GM19455 (cell line): ENCODE data around the gene PTGES3L.
"Not testable (repeated sequence)": the region's sequence is repeated elsewhere in the genome, so short reads cannot be mapped to it uniquely, and the experiment has no call there.

Experiments
- ATAC-seq: cut with Tn5 transposase; IDR thresholded peaks from one replicate; pipeline ENCODE4 v1.9.1; 2021; ENCODE audit not compliant: unreplicated experiment

The PTGES3L gene

GRCh38 chr17:43014649-43015542 is 35.0 kb upstream of the PTGES3L start:
- no peak for ATAC-seq

GRCh38 chr17:43014020-43014648 is 34.3 kb upstream of the PTGES3L start:
- no peak for ATAC-seq

DNA sequence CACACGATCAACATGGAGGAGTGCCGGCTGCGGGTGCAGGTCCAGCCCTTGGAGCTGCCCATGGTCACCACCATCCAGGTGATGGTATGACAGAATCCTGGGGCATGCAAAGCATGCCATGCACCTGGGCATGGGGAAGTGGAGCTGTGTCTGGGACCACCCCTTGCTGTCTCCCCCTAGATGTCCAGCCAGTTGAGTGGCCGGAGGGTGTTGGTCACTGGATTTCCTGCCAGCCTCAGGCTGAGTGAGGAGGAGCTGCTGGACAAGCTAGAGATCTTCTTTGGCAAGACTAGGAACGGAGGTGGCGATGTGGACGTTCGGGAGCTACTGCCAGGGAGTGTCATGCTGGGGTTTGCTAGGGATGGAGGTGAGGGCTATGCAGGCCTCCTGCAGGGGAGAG is 33.4 kb upstream of the PTGES3L start:
- no peak for ATAC-seq

- ATAC-seq, result no peak
These were observed 32.0 kb upstream of the PTGES3L start for GRCh38 chr17:43011728-43012472.

DNA sequence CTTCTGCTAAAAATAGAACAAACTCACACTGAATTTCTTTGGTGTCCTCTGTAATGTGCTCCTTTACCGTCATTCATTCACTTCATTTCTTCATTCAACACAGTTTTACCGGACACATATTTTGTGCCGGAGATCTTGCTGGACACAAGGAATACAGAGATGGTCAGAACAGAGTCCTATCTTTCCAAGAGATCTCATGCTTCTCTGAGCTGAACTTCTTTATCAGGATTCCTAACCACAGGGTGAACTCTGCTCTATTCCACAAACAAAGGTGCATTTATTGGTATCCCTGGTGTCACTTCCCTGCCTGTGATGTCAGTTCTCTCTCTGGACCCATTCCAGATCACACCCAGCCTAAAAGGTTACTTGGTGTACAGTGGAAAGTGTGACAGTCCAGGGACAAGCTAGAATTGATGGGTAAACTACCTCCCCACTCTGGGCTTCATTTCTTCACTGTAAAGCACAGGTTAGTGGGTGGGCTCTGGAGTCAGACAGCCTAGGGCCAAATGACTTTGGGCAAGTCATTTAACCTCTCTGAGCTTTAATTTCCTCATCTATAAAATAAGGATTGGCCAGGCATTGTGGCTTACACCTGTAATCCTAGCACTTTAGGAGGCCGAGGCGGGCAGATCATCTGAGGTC is 30.9 kb upstream of the PTGES3L start:
- ATAC-seq, result no peak

DNA sequence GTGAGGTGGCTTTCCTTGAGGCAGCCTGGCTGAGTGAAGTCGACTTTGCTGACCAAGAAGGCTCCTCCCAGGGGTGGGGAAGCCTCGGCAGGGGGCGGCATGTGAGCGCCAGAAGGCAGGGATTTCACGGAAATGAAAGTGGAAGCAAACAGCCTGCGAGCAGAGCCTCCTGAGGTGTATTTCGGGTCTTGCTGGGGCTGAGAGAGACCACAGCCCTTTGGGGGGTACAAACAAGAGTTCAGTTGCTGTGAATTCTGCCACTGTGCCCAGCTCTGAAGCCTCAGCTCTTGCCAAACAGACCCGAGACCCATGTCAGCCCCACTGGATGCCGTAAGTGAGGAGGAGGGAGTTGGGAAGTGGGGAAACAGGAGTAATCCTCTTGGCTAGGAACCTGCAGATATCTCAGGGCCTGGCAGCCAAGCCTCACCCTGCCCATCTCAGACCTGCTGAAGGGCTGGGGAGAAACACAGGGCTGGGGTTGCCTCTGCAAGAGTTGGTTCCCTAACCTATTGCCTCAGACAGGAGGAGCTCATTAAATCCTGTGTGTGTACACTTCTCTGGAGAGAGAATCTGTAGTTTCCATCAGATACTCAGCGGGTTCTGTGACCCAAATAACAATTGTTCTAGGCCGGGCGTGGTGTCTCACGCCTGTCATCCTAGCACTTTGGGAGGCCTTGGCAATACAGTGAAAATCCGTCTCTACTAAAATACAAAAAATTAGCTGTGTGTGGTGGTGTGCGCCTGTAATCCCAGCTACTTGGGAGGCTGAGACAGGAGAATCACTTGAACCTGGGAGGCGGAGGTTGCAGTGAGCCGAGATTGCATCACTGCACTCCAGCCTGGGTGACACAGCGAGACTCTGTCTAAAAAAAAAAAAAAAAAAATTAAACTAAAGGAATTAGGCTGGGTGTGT is 27.0 kb upstream of the PTGES3L start, which contains the start of gene IFI35:
IFI35 (plus strand) TSS at position 146 of the 913 bp plus-strand sequence; CDS start at position 310, 164 bp downstream.
- ATAC-seq, result peak; percentile 63

DNA sequence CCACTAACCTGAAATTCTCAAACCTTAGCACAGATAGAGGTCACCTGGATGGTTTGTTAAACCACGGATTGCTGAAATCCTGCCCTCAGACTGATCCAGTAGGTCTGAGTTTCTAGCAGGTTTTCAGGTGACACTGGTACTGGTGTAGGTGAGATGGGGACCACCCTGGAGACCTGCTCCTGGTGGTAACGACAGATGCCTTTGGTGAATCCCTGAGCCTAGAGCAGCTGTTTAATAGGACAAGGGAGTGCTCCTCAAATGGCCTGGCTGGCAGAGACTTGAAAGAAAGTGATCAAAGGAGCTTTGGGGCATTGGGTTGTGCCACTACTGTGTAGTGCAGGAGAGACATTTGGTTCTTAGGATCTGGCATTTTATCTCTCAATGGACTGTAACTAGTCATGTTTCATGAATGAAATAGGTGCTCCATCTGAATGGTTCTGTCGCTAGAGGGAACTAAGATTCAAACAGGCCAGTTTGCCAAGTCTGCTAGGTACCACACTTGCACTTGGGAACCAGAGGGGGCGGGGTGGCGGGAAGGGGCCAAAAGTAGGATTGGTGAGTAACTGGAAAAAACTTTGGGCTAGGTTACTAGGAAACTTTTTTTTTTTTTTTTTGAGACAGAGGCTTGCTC is 23.8 kb upstream of the PTGES3L start:
- ATAC-seq, result no peak

GRCh38 chr17:43000894-43001293 is 21.0 kb upstream of the PTGES3L start:
- ATAC-seq, result not testable (repeated sequence)

- ATAC-seq, result no peak
These were observed 19.2 kb upstream of the PTGES3L start for GRCh38 chr17:42999003-42999525.

- peak; percentile 87 for ATAC-seq
These were observed 18.4 kb upstream of the PTGES3L start, which contains the start of gene RPL27 for GRCh38 chr17:42997984-42998938. TSS of gene RPL27 (plus strand) at chr17:42998419. CDS start at chr17:42998751, 332 bp downstream.

DNA sequence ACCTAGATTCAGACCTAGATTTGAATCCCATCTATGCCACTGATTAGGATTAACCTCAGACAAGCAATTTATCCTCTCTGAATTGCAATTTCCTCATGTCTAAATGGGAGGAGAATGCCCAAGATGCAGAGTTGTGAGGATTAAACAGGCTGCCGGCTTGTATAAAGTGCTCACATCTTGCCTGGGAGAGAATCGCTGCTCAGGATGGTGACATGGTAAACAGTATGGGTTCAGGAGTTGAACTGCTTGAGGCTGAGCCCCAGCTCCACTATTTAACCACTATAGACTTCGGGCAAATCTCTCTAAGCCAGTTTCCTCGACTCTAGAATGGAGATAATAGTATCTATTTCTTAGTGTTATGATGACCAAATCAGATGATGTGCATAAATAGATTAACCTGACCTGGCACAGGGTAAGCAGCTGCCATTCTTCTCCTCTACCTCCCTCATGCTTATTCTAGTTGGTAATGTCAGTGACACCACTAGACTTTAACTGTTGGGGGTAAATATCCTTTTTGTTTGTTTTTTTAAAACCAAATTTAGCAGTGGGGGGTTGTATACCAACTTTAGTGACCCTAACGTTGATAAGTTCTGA is 17.6 kb upstream of the PTGES3L start:
- ATAC-seq, result no peak

DNA sequence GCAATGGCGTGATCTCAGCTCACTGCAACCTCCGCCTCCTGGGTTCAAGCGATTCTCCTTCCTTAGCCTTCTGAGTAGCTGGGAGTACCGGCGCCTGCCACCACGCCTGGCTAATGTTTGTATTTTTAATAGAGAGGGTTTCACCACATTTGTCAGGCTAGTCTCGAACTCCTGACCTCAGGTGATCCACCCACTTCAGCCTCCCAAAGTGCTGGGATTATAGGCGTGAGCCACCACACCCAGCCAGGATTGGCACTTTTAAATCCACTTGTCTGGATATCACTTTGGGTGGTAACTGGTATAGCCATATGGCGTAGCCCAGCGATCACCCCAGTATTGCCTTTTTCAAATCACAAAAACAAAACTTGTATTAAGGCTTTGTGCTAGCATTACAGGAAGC is 14.0 kb upstream of the PTGES3L start:
- ATAC-seq, result not testable (repeated sequence)

DNA sequence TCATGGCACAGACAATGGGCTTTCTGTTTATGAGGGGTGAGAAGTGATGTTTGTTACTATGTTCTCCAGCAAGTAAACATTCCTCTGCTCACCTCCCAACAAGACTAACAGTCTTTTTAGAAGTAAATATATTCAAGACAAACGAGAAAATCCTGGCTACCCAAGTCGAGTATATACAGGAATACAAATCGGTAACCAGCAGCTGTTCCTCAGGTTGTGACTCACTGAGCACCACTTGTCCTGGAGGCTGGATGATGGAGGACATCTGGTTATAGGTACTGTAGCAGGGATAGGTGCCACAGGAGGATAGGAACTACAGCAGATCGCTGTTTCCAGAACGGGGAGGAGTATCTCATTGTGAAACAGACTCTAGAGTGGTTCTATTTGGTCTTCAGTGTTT is 13.0 kb upstream of the PTGES3L start:
- no peak for ATAC-seq

DNA sequence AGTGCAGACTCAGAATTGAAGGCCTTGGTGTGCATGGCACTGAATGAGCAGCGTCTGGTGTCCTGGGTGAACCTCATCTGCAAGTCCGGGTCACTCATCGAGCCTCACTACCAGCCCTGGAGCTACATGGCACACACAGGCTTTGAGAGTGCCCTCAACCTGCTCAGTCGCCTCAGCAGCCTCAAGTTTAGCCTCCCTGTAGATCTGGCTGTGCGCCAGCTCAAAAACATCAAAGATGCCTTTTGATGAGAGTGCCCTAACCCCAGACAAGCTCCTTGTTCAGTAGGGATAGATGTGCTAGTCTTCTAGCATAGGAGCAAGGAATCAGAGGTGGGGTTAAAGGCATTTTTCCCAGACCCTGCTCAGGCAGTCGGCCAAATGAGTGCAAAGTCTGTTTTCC is 11.6 kb upstream of the PTGES3L start:
- no peak for ATAC-seq

DNA sequence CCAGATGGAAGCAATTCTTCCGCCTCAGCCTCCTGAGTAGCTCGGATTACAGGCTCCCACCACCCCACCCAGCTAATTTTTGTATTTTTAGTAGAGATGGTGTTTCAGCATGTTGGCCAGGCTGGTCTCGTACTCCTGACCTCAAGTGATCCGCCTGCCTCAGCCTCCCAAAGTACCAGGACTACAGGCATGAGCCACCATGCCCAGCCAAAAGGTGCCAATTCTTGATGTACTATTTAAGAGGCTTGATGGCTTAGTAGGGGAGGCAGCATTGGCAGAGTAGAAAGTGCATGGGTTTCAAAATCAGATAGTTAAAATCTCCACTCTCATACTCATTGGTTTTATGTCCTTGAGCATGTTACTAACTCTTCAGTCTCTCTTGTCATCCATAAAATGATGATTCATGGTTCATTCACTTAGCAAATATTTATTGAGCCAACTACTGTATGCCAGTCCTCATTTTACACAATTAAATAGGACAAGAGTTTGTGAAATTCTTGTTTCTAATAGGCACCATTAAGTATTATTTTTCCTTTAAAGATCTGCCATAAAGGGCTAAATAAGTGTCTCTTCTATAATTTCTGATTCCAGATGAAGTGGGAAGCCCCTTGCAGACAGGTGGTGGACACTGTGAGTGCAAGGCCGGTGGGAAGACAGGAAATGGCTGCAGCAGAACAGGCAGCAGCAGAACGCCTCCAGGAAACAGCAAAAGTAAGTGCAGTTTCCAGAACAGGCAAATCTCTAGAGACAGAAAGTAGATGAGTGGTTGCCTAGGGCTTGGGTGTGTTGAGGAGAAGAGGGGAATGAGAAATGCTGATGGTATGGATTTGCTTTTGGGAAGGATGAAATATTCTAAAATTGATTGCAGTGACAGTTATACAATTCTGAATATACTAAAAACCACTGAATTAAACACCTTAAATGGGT is 10.1 kb upstream of the PTGES3L start:
- ATAC-seq, result no peak

DNA sequence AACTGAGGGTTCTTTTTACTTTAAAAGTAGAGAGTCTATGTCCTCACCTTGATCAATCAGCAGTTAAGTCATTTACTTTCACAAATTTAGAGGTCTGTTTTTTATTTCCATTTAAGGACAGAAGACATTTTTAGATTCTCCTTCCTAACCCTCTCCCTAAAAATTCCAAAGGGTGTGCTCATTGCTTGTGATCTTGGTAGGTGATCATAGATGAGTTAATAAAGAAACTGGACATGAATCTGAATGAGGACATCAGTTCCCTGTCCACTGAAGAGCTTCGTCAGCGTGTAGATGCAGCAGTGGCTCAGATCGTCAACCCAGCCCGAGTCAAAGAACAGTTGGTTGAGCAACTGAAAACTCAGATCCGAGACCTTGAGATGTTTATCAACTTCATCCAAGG is 9.3 kb upstream of the PTGES3L start:
- ATAC-seq, result no peak

DNA sequence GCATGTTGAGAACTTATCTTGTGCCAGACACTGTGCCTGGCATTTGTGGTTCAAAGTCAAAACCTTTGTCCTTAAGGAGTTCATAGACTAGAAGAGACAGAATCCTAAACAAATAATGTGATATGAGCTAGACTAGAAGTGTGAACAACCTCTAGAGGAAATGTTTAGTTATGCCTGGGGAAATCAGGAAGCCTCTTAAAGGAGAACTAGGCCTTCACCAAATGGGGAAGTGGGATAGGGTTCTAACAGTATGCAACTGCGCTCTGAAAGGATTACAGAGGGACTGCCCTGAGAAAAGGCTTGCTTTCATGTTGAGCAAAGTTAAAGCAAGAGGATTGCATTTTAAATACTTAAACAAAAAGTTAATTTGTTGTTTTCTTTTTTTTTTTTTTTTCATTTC is 5.3 kb upstream of the PTGES3L start:
- no peak for ATAC-seq
